ENCODE results near the gene ANO1.

ANO1 gene

DNA sequence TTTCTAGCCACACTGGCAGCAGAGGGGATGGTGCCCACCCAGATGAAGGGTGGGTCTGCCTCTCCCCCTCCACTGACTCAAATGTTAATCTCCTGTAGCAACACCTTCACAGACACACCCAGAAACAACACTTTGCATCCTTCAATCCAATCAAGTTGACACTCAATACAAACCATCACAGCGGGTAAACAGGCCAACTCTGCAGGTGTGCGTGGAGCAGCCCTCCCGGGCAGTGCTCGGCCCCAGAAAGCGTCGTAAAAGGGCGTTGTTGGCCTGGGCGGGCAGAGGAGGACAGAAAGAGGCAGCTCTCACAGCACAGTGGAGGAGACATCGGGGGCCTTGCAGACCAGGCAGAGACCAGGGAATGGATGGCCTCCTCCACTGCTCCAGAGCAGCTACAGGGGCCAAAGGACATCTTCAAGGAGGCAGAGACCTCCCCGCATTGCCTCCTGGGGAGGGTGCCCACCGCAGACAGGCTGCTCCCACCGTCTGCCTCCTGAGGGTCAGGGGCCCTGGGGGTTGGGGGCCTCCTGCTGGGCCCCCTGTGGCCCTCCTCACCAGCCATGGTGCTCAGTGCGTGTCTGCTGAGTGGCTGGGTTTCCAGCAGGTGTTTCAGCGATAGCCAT, 68.9 kb downstream of the ANO1 start:
- DNase-seq (ENCODE audit: low read depth): no peak
- H3K4me3 ChIP-seq (ENCODE audit: low read depth, low read length): no peak overlapping the region

DNA sequence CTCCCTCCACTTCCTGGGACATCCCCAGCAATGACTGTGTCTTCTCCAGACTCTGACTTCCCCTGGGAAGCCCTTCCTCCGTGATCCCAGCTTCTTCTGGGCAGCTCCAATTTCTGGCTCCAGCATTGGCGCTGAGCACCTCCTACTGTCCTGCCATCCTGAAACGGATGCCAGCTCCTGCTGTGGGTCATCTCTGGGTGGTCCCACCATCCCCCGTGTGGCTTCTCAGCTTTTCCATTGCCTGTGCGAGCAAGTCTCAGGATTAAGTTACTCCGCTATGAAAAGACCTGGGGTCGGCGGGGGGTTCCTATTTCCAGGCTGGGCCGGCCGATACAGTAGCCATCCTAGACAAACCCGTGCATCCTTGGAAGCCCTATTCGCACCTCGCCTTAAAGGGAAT, 69.6 kb downstream of the ANO1 start:
- DNase-seq (ENCODE audit: low read depth): no peak
- H3K4me3 ChIP-seq (ENCODE audit: low read depth, low read length): no peak overlapping the region

DNA sequence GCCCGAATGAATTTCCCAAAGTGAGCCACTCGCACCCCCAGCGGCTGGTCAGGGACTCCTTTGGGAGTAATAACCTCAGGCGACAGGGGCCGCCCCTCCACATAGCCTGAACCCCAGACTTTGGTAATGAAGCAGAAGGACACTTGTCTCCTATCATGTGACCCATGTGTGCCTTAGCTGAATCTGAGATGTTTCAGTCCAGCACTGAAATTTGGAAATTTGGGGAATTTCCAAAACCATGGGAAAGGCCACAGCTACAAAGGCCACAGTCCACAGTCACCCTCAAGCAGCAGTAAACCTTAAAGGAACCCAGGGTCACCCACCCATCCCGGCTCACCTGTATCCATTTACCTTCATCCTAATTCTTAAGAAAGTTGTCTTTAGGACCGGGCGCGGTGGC, 73.6 kb downstream of the ANO1 start:
- H3K4me3 ChIP-seq (ENCODE audit: low read depth, low read length): no peak overlapping the region
- no peak for DNase-seq (ENCODE audit: low read depth)

DNA sequence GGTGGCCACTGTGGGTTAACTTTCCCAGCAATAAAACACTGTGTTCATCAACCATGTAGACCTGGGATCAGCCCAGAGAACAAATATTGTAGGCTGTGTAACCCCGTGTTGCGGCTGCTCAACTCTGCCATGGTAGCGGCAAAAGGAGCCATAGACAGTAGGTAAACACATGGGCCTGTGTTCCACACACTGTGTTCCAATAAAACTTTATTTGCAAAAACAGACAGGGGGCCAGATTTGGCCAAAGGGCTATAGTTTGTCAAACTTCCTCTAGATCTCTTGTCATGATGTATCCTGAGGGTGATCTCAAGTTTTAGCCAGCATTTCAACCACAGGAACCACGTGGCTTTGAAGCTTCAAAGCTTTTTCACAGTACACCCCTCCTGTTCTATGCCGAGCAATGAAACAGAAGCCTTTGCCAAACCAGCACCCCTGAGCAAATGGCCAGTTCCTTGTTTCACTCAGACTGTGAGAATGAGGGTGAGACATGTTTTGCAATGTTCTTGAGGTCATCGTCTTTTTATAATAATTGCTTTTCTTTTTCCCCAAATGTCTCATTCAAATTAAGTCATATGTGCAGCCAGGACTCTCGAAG, 75.1 kb downstream of the ANO1 start:
- DNase-seq (ENCODE audit: low read depth): no peak
- no peak overlapping the region for H3K4me3 ChIP-seq (ENCODE audit: low read depth, low read length)

DNA sequence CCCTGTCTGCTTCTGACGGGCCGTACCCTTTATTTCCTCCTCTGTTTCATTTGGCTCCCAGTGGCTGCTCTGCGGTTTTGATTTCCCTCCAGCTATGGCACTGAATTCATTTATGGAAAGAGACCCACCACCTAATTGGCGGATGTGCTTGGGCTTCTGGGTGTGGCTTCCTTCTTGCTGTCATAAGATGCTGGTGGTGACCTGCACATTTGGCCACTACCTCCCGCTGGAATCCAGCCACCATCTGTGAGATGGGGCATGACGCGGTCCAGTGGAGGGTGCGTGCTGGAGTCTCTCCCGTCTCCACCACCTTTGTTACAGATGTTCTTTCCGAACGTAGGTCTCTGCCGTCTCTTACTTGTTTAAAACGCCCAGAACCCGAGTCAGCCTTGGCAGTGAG, 77.3 kb downstream of the ANO1 start:
- H3K4me3 ChIP-seq (ENCODE audit: low read depth, low read length): no peak overlapping the region
- DNase-seq (ENCODE audit: low read depth): no peak

DNA sequence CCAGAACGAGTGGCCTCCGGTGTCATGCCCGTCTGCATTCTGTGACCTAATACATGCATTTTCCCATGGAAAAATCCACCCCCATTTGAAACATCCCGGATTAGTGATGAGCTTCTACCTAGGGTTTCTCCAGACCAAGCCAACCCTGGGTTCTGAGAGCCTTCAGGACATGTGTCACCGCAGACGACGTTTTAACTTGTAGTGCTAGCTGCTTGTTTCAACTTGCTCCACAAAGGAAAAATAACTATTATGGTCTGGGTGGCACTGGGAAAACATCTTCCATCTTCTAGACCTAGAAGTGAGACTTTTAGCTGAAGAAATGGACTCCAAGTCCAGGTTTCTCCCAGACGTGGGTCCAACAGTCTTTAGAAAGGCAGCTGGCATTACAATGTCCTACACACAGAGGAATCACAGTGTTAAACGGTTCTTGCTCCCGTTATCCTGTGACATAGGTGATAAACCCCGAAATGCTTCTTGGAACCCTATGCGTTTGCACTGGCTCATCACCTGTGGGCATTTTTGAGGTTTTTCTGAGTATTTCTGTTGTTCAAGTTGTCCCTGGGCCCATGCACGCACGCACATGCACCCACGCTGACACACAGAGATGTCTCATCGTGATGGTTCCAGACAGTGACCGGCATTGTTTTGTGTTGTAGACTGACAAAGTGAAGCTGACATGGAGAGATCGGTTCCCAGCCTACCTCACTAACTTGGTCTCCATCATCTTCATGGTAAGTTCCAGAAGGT, 78.3 kb downstream of the ANO1 start:
- DNase-seq (ENCODE audit: low read depth): no peak
- no peak overlapping the region for H3K4me3 ChIP-seq (ENCODE audit: low read depth, low read length)

DNA sequence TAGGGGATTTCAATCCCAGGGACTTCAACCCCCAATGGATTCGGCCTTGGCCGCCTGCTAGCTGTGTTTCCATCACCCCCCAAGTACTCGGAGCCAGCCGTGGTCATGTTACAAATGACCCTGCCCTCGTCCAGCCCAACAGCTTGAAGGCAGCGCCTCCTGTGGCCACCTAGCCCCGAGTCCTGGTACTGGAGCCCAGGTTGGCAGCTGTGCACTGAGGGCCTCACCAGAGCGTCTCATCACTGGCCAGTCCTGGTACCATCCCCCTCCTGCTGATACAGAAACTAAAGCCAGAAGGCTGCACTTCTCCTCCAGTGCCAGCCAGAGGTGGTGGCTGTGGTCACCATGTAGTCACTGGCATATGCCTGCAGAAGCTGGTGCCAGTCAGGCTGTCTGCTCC, 80.1 kb downstream of the ANO1 start:
- no peak for DNase-seq (ENCODE audit: low read depth)
- H3K4me3 ChIP-seq (ENCODE audit: low read depth, low read length): no peak overlapping the region

DNA sequence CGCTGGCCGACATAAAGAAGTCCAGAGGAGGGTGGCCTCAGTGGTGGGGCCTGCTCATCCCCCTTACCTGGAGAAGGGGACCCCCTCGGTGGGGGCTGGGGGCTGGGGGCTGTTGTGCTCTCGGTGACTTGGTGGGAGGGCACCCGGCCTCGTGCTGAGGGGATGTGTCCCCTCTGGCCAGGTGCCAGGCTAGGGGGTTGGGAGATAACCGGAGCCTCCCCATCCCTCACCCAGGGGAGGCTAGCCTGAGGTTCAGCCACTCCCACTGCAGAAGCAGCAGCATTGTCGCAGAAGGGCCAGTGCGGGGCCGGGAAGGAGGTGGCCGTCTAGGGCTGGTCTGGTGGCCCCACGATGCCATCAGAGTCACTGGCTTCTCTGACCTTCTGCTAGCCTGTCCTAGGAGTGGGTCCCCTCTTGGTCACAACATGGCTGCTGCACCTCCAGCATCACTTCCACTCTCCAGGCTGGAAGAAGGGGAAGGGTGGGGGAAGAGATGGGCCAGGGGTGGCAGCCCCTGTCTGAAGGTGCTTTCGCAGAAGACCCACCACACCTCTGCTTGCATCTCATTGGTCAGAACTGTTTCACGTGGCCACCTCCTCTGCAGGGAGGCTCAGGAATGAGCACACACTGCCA, 80.8 kb downstream of the ANO1 start:
- no peak overlapping the region for H3K4me3 ChIP-seq (ENCODE audit: low read depth, low read length)
- DNase-seq (ENCODE audit: low read depth): no peak

DNA sequence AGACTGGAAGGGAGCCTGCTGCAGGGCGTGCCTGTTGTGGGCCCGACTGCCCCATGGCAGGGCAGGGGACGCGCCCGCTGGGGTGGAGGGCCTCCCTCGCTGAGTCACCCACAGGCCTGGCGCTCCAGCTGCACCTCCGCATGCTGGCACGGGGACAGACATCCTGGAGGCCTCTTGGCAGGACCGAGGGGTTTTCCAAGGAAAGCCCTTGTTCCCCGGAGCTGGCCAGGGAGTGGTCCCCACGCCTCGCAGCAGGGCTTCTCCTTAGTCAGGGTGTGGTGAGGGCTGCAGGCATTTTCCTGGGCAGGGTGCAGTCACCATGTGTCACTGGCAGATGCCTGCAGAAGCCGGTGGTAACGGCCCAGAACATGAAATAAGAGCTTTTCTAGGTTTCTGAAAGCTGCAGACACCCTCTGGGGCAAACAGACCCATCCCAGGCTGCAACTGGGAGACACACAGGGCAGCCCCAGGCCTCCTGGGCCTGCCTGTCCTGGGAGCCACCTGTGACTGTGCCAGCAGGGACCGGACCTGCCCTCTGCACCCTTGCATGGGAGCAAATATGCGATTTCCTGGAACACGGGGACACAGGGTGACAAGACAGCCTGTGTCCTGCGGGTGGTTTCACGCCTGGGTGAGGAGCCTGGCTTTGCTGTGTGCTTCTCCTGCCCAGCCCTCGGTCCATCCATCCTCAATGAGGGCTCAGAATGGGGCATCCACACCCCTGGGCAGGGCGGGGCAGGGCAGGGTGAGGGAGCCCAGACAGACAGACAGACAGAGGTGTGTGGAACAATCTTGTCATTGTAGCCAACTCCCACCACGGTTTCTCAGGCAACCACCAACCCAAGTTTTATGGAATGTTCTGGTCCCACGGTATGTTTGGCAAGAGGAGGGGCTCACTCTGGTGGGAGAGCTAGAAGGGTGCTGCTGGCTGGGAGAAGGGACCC, 81.8 kb downstream of the ANO1 start:
- no peak overlapping the region for H3K4me3 ChIP-seq (ENCODE audit: low read depth, low read length)
- no peak for DNase-seq (ENCODE audit: low read depth)

DNA sequence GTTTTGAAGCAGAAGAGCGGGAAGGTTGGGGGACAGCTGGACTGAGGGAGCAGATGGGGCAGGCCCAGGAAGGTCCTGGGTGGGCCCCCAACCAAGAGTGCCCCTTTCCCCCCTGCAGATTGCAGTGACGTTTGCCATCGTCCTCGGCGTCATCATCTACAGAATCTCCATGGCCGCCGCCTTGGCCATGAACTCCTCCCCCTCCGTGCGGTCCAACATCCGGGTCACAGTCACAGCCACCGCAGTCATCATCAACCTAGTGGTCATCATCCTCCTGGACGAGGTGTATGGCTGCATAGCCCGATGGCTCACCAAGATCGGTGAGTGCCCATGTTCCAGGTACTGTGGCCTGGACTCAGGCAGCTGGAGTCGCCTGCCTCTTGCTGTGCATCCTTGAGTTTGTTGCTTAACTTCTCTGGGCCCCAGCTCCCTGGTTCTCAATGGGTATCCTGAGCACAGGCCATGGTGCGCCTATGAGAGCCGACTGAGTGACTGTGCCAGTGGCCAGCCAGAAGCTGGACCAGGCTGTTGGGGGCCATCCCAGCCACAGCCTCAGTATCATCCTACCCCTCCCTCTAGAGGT, 83.0 kb downstream of the ANO1 start:
- no peak overlapping the region for H3K4me3 ChIP-seq (ENCODE audit: low read depth, low read length)

DNA sequence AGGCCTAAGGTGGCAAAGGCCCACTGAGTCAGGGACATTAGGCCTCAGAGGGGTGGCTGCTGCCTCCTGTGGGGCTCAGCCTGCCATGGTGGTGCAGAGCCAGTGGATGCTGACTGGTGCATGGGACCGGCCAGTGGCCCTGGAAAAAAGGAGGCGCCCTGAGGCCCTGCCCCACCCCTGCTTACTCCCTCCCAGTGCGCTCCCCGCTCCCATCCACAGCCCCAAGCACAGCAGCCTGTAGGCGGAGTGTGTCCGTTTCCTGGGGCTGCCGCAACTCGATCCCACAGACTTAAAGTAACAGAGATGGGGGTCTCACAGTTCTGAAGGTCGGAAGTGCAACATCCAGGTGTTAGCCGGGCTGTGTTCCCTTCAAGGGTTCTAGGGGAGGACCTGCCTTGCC, 86.6 kb downstream of the ANO1 start:
- no peak for DNase-seq (ENCODE audit: low read depth)
- no peak overlapping the region for H3K4me3 ChIP-seq (ENCODE audit: low read depth, low read length)

More for the DNA sequence above, 83.0 kb downstream of the ANO1 start:
- DNase-seq (ENCODE audit: low read depth): no peak

DNA sequence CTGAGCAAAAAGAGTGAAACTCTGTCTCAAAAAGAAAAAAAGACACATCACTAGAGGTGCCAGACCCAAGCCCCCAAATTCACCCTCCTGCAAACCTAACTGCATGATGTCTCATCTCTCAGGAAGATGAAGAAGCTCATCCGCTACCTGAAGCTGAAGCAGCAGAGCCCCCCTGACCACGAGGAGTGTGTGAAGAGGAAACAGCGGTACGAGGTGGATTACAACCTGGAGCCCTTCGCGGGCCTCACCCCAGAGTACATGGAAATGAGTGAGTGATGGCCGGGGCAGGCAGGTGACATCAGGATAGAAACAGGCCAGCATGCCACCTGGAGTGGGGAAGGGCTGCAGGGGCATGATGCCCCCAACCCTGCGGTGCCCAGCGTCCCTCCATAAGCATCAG, 89.0 kb downstream of the ANO1 start:
- DNase-seq (ENCODE audit: low read depth): no peak

DNA sequence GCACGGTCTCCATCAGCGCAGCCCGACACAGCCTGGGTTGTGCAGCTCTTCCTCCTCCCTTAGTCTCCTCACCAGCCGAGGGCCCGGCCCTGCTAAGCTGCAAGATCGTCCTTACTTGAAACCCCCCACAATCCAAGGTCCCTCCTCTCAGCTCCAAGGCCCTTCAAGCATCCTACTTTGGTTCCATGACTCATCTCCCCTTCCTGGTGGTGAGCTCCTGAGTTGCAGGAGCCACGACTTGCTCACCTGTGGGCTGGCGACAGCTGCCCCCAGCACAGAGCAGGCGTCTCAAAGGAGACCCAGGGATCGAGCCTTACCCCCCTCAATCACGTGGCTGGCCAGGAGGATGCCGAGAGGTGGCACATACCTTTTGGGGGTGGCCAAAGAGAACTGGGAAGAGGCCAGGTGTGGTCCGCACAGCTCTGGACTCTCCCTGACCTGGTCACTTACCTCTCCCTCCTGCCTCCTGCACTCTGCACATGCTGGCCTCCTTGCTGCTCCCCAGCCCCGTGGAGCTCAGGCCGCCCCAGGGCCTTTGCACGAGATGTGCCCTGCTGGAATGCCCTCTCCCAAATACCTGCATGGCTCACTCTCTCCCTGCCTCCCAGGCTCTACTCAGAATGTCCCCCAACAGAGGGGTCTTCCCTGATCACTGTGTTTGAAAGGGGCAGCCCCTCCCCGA, 89.7 kb downstream of the ANO1 start:
- DNase-seq (ENCODE audit: low read depth): no peak
- H3K4me3 ChIP-seq (ENCODE audit: low read depth, low read length): no peak overlapping the region

More for the DNA sequence above, 89.0 kb downstream of the ANO1 start:
- H3K4me3 ChIP-seq (ENCODE audit: low read depth, low read length): no peak overlapping the region

DNA sequence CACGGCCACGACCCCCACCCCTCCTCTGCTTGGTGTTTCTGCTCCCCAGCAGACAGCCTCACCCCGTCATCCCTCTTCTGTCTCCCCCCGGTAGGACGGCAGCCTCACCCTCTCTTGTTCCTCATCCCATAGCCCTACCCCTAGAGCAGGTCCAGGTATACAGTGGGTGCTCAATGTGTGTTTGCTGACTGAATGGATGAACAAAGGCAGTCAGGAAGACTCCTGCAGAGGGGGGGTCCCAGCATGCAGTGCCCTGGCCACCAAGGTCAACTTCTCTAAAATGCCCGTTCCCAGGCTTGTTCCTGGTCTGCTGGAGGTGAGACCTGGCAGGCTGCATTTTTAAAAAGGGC, 90.3 kb downstream of the ANO1 start:
- DNase-seq (ENCODE audit: low read depth): no peak
- H3K4me3 ChIP-seq (ENCODE audit: low read depth, low read length): no peak overlapping the region

DNA sequence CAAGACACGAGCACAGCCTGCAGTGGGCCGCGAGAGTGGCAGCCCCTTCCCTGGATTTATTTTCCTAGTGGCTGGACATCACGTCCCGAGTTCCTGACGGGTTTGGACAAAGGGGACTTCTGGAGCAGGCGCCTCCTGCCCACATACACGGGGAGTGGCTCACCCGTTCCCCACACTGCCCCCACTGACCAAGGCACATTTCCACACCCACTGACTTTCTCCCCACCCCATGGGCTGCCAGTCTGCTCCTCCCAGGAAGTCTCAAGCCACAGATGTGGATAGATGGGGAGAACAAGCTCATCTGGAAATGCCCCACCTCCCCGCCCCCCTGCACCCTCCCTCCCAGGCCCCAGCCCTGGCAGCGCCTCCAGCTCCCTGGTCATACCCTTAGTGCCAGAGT, 91.0 kb downstream of the ANO1 start:
- no peak overlapping the region for H3K4me3 ChIP-seq (ENCODE audit: low read depth, low read length)
- DNase-seq (ENCODE audit: low read depth): no peak

DNA sequence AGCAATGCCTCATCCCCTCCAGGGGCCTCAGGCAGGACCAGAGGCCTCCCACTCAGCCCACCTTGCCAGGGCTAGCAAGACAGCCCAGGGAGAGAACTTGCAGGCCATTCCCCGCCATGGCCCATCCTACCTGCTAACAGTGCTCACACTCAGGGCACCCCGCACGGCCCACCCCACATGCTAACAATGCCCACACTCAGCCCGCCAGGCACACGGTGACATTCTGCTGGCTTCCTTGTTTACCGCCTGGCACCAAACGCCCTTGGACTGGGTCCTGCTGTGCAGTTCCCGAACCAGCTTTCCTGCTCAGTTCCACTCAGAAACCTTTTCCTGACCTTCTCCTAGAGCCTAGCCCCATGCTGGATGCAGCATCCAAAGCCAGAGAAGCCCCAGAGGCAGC, 91.5 kb downstream of the ANO1 start:
- no peak overlapping the region for H3K4me3 ChIP-seq (ENCODE audit: low read depth, low read length)
- DNase-seq (ENCODE audit: low read depth): no peak

DNA sequence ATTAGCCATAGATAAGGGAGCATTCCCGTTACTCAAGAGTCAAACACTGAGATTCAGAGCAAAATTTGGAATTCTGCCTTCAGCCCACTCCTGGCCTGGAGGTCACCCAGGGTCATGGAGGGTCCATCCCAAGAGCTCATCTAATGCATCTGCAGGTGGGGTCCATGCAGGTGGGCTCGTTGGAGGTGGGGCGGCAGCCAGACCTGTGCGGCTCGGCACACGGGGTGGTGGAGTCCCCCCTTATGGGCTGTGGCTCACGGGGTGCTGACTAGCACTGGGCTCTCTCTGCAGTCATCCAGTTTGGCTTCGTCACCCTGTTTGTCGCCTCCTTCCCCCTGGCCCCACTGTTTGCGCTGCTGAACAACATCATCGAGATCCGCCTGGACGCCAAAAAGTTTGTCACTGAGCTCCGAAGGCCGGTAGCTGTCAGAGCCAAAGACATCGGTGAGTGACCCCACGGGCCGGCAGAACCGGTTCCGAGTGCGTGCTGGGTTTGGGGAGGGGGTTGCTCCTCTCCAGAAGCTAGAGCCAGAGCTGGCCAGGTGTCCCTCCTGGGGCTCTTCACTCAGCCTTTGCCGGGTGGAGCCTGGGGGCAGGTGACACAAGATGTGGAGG, 92.6 kb downstream of the ANO1 start:
- no peak for DNase-seq (ENCODE audit: low read depth)
- no peak overlapping the region for H3K4me3 ChIP-seq (ENCODE audit: low read depth, low read length)

DNA sequence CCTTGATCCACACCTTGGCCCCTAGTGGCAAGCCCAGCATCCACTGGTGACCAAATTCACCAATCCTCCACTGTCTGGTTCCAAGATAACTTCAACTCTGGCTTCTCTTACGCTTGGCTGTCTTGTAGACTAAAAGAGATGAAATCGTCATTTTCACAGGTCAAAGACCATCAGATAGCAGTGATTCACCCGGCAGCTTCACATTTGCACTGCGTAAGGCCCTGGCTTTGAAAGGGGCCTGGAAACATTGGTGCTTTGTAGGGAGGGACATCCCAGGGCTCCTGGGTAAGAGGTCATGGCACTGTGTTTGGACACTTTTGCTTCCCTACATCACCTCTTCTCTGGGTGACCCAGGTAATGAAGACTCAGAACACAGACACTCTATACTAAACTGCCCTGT, 94.9 kb downstream of the ANO1 start:
- H3K4me3 ChIP-seq (ENCODE audit: low read depth, low read length): no peak overlapping the region
- no peak for DNase-seq (ENCODE audit: low read depth)
